Neural cell (in vitro differentiated cells): ENCODE measurements around the gene FLAD1. TPM values are rescaled to one million over a fixed set of nuclear protein-coding genes. Genes with fewer than 3 reads are reported as not detected.

Source experiments
- H2AFZ ChIP-seq: fragments of 200-600, 300-800 bp; sonication (generic), shearing (Covaris generic); 2 replicates; pipeline ENCODE4 v1.6.0; 2014; ENCODE audit warnings: low read depth, mild to moderate bottlenecking, antibody characterized with exemption, low read length, moderate library complexity
- H3F3A ChIP-seq: fragments of 200-600 bp; shearing (Covaris generic); 2 replicates; pipeline ENCODE4 v1.6.1; 2016; ENCODE audit warnings: mild to moderate bottlenecking, moderate library complexity, mixed read lengths, antibody characterized with exemption, low read length; ENCODE audit not compliant: insufficient read depth, poor library complexity, severe bottlenecking
- H3K27ac ChIP-seq: fragments of 200-600, 300-800 bp; sonication (generic), shearing (Covaris generic); 2 replicates; pipeline ENCODE4 v1.5.1; 2014; ENCODE audit warnings: mild to moderate bottlenecking, low read length, moderate library complexity
- H3K27me3 ChIP-seq: fragments of 300-800, 200-600 bp; sonication (generic), shearing (Covaris generic); 2 replicates; pipeline ENCODE4 v1.6.0; 2014; ENCODE audit warnings: mild to moderate bottlenecking, low read depth, low read length, moderate library complexity; ENCODE audit not compliant: insufficient read depth
- H3K36me3 ChIP-seq: fragments of 300-800, 200-600 bp; sonication (generic), shearing (Covaris generic); 2 replicates; pipeline ENCODE4 v1.5.1; 2014; ENCODE audit warnings: mild to moderate bottlenecking, antibody characterized with exemption, low read length, moderate library complexity; ENCODE audit not compliant: insufficient read depth
- H3K4me2 ChIP-seq: fragments of 300-800, 200-600 bp; sonication (generic), shearing (Covaris generic); 2 replicates; pipeline ENCODE4 v1.6.0; 2014; ENCODE audit warnings: mild to moderate bottlenecking, low read length
- H3K4me3 ChIP-seq: fragments of 300-800, 200-600 bp; sonication (generic), shearing (Covaris generic); 2 replicates; pipeline ENCODE4 v1.5.1; 2014; ENCODE audit warnings: mild to moderate bottlenecking, low read length, moderate library complexity
- H3K79me2 ChIP-seq: fragments of 200-600 bp; shearing (Covaris generic); replicated peaks from 2 replicates; pipeline ENCODE4 v1.6.0; 2014; ENCODE audit warnings: mild to moderate bottlenecking, low read length, moderate library complexity; ENCODE audit not compliant: insufficient read depth
- H3K9ac ChIP-seq: fragments of 300-800, 200-600 bp; sonication (generic), shearing (Covaris generic); 2 replicates; pipeline ENCODE4 v1.6.1; 2016; ENCODE audit warnings: mild to moderate bottlenecking, low read length, mixed read lengths
- H3K9me2 ChIP-seq: fragments of 200-600 bp; shearing (Covaris generic); 2 replicates; pipeline ENCODE4 v1.6.1; 2016; ENCODE audit warnings: mild to moderate bottlenecking, low read length, mixed read lengths; ENCODE audit not compliant: insufficient read depth
- H3K9me3 ChIP-seq: fragments of 200-600, 300-800 bp; sonication (generic), shearing (Covaris generic); 2 replicates; pipeline ENCODE4 v1.6.1; 2016; ENCODE audit warnings: mild to moderate bottlenecking, mixed run types, low read length, moderate library complexity, mixed read lengths
- H4K20me1 ChIP-seq: fragments of 200-600 bp; shearing (Covaris generic); 2 replicates; pipeline ENCODE4 v1.6.1; 2016; ENCODE audit warnings: mild to moderate bottlenecking, mixed run types; ENCODE audit not compliant: insufficient read depth
- EP300 ChIP-seq: fragments of 450-650 bp; conservative IDR thresholded peaks from 2 replicates; pipeline ENCODE4 v1.6.1; 2014; ENCODE audit warnings: antibody characterized with exemption, mild to moderate bottlenecking, moderate library complexity; ENCODE audit not compliant: poor library complexity, severe bottlenecking
- EZH2 ChIP-seq: fragments of 200-600, 300-800 bp; shearing (Covaris generic), sonication (generic); IDR thresholded peaks from 2 replicates; pipeline ENCODE4 v1.6.1; 2014; ENCODE audit warnings: antibody characterized with exemption, low read length, borderline replicate concordance, mild to moderate bottlenecking; ENCODE audit not compliant: insufficient read depth, poor library complexity, severe bottlenecking
- MXI1 ChIP-seq: fragments of 450-650 bp; conservative IDR thresholded peaks from 2 replicates; pipeline ENCODE4 v1.6.1; 2014; ENCODE audit warnings: antibody characterized with exemption, mild to moderate bottlenecking; ENCODE audit not compliant: poor library complexity, severe bottlenecking
- POLR2AphosphoS5 ChIP-seq: IDR thresholded peaks from 2 replicates; pipeline ENCODE4 v1.6.1; 2012
- RAD21 ChIP-seq: fragments of 450-650 bp; conservative IDR thresholded peaks from 2 replicates; pipeline ENCODE4 v1.6.1; 2014; ENCODE audit warnings: antibody characterized with exemption, mild to moderate bottlenecking, moderate library complexity
- SMC3 ChIP-seq: fragments of 450-650 bp; conservative IDR thresholded peaks from 2 replicates; pipeline ENCODE4 v1.6.1; 2014; ENCODE audit warnings: antibody characterized with exemption, mild to moderate bottlenecking, moderate library complexity; ENCODE audit not compliant: poor library complexity
- TAF1 ChIP-seq: IDR thresholded peaks from 2 replicates; pipeline ENCODE4 v1.6.1; 2012; ENCODE audit warnings: low read depth
- polyA plus RNA-seq: library from polyadenylated mRNA; depleted of rRNA; stranded (reverse); fragments of >200 nt; gene quantifications from 2 replicates; pipeline ENCODE4 v1.2.3, GENCODE V29; 2014
- TF ChIP-seq, protein P1 (sequence below): IDR thresholded peaks from 2 replicates; pipeline ENCODE4 v1.6.1; 2012; ENCODE audit warnings: borderline replicate concordance
- TF ChIP-seq, protein P2 (sequence below): fragments of 450-650 bp; IDR thresholded peaks from 2 replicates; pipeline ENCODE4 v1.5.1; 2014; ENCODE audit warnings: antibody characterized with exemption, mild to moderate bottlenecking, moderate library complexity; ENCODE audit not compliant: poor library complexity, severe bottlenecking

The FLAD1 gene
- polyA plus RNA-seq, 1 donor from 2014 or later = 68.6 TPM

DNA sequence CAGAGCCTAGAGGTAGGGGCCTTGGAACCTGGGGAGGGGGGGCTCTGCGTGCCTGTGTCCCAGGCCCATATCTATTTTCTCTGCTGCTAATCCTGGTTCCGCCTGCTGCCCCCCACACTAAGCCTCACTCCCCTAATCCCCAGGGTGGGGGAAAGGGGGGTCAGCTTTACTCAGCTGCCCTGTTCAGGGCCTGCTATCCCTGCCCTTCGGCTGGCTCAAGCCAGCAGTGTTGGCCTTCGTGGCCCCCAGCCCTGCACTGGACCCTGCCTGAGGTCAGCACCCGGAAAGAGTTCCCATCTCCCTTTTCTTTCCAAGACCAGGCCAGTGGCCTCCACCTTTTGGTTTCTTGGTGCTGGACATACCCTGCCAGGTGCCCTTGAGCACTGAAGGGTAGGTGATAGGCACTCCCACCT, 27.9 kb downstream of the FLAD1 start:
- TF ChIP-seq RAD21 (no peak), MXI1 (no peak), EP300 (no peak), EZH2 (no peak), SMC3 (no peak), POLR2AphosphoS5 (no peak), TAF1 (no peak)
- TF ChIP-seq, protein P1, sequence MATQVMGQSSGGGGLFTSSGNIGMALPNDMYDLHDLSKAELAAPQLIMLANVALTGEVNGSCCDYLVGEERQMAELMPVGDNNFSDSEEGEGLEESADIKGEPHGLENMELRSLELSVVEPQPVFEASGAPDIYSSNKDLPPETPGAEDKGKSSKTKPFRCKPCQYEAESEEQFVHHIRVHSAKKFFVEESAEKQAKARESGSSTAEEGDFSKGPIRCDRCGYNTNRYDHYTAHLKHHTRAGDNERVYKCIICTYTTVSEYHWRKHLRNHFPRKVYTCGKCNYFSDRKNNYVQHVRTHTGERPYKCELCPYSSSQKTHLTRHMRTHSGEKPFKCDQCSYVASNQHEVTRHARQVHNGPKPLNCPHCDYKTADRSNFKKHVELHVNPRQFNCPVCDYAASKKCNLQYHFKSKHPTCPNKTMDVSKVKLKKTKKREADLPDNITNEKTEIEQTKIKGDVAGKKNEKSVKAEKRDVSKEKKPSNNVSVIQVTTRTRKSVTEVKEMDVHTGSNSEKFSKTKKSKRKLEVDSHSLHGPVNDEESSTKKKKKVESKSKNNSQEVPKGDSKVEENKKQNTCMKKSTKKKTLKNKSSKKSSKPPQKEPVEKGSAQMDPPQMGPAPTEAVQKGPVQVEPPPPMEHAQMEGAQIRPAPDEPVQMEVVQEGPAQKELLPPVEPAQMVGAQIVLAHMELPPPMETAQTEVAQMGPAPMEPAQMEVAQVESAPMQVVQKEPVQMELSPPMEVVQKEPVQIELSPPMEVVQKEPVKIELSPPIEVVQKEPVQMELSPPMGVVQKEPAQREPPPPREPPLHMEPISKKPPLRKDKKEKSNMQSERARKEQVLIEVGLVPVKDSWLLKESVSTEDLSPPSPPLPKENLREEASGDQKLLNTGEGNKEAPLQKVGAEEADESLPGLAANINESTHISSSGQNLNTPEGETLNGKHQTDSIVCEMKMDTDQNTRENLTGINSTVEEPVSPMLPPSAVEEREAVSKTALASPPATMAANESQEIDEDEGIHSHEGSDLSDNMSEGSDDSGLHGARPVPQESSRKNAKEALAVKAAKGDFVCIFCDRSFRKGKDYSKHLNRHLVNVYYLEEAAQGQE = no peak
- TF ChIP-seq, protein P2, sequence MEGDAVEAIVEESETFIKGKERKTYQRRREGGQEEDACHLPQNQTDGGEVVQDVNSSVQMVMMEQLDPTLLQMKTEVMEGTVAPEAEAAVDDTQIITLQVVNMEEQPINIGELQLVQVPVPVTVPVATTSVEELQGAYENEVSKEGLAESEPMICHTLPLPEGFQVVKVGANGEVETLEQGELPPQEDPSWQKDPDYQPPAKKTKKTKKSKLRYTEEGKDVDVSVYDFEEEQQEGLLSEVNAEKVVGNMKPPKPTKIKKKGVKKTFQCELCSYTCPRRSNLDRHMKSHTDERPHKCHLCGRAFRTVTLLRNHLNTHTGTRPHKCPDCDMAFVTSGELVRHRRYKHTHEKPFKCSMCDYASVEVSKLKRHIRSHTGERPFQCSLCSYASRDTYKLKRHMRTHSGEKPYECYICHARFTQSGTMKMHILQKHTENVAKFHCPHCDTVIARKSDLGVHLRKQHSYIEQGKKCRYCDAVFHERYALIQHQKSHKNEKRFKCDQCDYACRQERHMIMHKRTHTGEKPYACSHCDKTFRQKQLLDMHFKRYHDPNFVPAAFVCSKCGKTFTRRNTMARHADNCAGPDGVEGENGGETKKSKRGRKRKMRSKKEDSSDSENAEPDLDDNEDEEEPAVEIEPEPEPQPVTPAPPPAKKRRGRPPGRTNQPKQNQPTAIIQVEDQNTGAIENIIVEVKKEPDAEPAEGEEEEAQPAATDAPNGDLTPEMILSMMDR = no peak
- no peaks in the 10 kb centered on the region for H4K20me1 ChIP-seq
- H2AFZ ChIP-seq = no peak overlapping the region
- no peaks in the 10 kb centered on the region for H3K27me3 ChIP-seq
- H3K36me3 ChIP-seq = no peaks in the 10 kb centered on the region
- no peaks in the 10 kb centered on the region for H3K9me3 ChIP-seq
- no peaks in the 10 kb centered on the region for H3K79me2 ChIP-seq
- H3K27ac ChIP-seq = no peak overlapping the region
- no peak overlapping the region for H3K4me3 ChIP-seq
- no peak overlapping the region for H3K9ac ChIP-seq
- no peak overlapping the region for H3K4me2 ChIP-seq
- no peaks in the 10 kb centered on the region for H3K9me2 ChIP-seq
- no peaks in the 10 kb centered on the region for H3F3A ChIP-seq

DNA sequence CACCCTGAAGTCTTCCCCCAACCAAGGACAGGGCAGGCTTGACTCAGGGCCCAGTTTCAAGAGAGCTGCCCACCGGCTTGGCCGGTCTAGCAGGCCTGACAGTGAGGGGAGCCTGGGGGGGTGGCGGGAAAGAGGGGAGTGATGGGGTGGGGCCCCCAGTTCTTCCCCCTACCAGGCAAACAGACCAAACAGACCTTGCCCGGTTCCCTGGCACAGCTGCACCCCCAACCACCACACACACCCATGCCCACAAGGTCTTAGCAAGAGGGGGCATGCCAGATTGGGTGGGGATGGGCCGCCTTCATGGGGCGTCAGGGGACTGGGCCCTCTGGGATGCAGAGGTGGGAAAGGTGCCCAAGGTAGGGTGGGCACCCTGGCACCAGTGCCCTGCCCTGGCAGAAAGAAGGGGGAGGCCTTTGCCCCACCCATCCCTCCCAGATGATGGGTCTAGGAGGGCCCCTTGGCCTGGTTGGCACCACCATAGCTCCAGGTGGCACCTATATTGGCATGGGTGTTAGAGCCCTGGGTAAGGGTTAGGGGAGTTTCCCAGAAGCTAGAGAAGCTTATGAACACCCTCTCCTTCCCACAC, 28.4 kb downstream of the FLAD1 start:
- Histone ChIP-seq H3K27ac (no peak overlapping the region), H3K36me3 (no peaks in the 10 kb centered on the region), H3K79me2 (no peaks in the 10 kb centered on the region), H3K9ac (no peak overlapping the region), H4K20me1 (no peaks in the 10 kb centered on the region), H3F3A (no peaks in the 10 kb centered on the region), H3K9me2 (no peaks in the 10 kb centered on the region), H3K4me2 (no peak overlapping the region), H2AFZ (no peak overlapping the region), H3K9me3 (no peaks in the 10 kb centered on the region), H3K4me3 (no peak overlapping the region), H3K27me3 (no peaks in the 10 kb centered on the region)
- TF ChIP-seq EP300 (no peak), SMC3 (no peak), EZH2 (no peak), MXI1 (no peak)
- TF ChIP-seq, protein P2 = no peak
- TF ChIP-seq, protein P1 = no peak
